C4-2B (cell line): ENCODE results near the gene NPVF.

ENCODE experiments used
- H3K27ac ChIP-seq: fragments of 450-650 bp; 2 replicates; pipeline ENCODE4 v1.5.1; 2017
- ZFX ChIP-seq: fragments of 450-650 bp; IDR thresholded peaks from 2 replicates; pipeline ENCODE4 v1.6.1; 2017
- TF ChIP-seq, protein P1 (sequence below): fragments of 450-650 bp; conservative IDR thresholded peaks from 2 replicates; pipeline ENCODE4 v1.5.1; 2017; ENCODE audit warnings: mild to moderate bottlenecking

NPVF gene

DNA sequence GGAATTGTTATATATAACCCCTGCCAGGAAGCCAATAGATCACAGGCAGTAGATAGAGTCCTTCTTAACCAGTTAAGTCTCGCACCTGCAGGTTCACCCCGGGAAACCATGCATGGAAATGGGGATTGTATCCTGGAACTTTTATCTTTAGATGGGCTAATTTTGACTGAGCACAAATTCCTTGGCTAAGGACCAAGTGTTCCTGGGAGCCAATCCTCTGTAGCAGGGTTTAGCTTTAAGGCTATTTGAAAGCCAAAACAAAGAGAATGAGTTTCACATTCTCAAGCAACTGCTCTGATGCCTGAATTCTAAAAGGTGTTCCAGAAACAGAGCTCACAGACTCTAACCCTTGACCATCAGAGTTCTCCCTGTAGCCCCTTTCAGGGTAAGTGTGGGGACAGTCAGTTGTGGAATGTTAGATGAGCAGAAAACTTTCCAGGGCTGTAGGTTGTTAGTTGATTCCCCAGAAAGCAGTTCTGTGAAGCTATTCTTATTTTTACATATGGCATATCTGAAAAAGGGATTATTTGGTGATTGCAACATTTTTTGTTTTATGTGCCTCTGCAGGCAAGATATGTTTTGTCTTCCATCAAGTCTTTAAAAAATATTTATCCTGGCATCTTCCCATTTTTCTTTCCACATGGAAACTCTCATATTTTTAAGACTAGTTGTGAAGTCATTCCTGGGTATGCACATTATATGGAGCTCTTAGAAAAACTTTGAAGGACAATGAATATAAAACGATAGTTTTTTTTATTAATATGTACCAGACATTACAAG, 16.2 kb upstream of the NPVF start:
- TF ChIP-seq, protein P1, sequence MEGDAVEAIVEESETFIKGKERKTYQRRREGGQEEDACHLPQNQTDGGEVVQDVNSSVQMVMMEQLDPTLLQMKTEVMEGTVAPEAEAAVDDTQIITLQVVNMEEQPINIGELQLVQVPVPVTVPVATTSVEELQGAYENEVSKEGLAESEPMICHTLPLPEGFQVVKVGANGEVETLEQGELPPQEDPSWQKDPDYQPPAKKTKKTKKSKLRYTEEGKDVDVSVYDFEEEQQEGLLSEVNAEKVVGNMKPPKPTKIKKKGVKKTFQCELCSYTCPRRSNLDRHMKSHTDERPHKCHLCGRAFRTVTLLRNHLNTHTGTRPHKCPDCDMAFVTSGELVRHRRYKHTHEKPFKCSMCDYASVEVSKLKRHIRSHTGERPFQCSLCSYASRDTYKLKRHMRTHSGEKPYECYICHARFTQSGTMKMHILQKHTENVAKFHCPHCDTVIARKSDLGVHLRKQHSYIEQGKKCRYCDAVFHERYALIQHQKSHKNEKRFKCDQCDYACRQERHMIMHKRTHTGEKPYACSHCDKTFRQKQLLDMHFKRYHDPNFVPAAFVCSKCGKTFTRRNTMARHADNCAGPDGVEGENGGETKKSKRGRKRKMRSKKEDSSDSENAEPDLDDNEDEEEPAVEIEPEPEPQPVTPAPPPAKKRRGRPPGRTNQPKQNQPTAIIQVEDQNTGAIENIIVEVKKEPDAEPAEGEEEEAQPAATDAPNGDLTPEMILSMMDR, result no peak
- no peak for TF ChIP-seq ZFX
- H3K27ac ChIP-seq, result no peak overlapping the region

- H3K27ac ChIP-seq, result no peak overlapping the region
- TF ChIP-seq, protein P1, result no peak
- TF ChIP-seq ZFX, result no peak
Observed at GRCh38 chr7:25242678-25243077, 14.4 kb upstream of the NPVF start.

DNA sequence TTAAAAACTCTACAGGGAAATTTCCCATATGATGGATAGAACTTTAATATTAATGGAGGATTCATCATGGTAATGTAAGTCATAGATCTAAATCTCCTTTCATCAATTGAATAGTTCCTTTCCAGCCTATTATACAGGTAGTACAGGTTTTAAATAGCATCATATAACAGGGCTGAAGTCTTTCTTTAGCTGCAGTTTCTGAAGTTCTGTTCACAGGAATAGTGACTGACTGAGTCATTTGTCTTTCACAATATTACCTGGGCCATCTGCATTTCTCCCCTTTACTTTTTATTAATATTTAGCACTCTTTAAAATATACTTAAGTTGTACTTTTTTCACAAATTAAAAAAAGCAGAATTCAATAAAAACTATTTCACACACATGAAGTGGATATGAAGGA, 12.6 kb upstream of the NPVF start:
- H3K27ac ChIP-seq, result no peak overlapping the region
- TF ChIP-seq, protein P1, result no peak
- TF ChIP-seq ZFX, result no peak

DNA sequence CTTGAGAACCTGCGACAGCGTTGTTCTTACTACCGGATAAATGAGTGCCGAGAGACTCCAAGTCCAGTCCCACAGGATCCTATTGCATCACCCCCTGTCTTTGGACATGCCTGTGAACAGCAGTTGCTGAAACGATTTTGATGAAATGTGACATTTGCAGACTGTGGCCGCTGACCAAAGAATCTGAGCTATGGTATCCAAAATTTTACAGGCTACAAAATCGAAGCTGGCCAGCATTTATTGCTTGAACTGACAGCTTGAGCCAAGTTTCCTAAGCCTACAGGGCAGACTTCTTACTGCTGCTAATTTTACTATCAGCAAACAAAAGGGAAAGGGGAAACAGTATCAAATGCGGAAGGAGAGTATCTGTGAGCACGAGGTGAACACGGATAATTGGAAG, 12.1 kb upstream of the NPVF start:
- TF ChIP-seq ZFX, result no peak
- TF ChIP-seq, protein P1, result no peak
- peak overlapping the region; percentile 28; the same call in 1 of the 2 replicates for H3K27ac ChIP-seq

DNA sequence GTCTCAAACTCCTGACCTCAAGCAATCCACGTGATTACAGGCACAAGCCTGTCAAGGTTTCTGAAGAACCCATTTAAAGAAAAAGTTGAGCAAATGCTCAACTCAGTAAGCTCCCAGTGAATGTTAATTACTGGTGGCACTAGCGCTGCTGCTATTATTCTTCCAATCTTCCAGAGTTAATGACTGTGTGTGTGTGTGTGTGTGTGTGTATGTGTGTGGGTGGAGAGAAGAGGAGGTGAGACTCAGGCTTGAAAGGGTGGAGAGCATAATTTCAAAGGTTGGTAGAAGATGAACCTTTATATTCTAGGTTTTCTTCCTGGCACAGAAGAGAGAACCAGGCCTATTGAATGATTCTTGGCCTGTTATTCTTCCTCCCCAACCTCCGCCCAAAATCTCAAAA, 11.6 kb upstream of the NPVF start:
- no peak for TF ChIP-seq ZFX
- TF ChIP-seq, protein P1, result no peak
- H3K27ac ChIP-seq, result peak overlapping the region; percentile 28

- TF ChIP-seq ZFX, result no peak
- TF ChIP-seq, protein P1, result no peak
- H3K27ac ChIP-seq, result no peak overlapping the region
Observed at GRCh38 chr7:25238066-25238725, 9.9 kb upstream of the NPVF start.

DNA sequence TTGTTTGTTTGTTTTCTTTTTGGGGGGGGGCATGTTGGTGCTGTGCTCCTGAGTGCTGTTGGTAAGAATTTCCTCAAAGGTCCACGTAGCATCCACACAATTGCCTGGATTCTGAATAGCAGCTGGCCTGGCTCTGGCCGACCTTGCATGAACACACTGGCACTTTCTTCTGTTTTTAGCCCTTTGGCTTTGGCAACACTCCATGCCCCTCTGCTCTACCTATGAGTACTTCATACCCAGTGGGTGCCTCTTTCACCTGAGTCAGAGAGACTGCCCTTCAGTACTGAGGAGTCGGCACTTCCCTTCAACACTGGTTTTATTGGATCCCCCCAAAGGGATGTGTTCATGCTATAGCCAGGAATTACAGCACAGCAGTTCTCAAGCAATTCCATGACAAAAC, 7.2 kb upstream of the NPVF start:
- H3K27ac ChIP-seq, result no peak overlapping the region
- no peak for TF ChIP-seq ZFX
- TF ChIP-seq, protein P1, result no peak
